A673 (cell line): Measurements from ENCODE around the gene ZNF219.

Experiments used
- EZH2 ChIP-seq: fragments of 200-600 bp; sonication (generic); IDR thresholded peaks from 2 replicates; pipeline ENCODE4 v1.6.1; 2017; ENCODE audit warnings: borderline replicate concordance, low read depth, mild to moderate bottlenecking, mixed read lengths, antibody characterized with exemption, low read length; ENCODE audit not compliant: poor library complexity, severe bottlenecking
- TF ChIP-seq, protein P1 (sequence below): fragments of 300-800, 200-600 bp; sonication (generic); conservative IDR thresholded peaks from 2 replicates; pipeline ENCODE4 v1.5.1; 2017; ENCODE audit warnings: low read depth, mild to moderate bottlenecking, antibody characterized with exemption, low read length, moderate library complexity, mixed read lengths

DNA sequence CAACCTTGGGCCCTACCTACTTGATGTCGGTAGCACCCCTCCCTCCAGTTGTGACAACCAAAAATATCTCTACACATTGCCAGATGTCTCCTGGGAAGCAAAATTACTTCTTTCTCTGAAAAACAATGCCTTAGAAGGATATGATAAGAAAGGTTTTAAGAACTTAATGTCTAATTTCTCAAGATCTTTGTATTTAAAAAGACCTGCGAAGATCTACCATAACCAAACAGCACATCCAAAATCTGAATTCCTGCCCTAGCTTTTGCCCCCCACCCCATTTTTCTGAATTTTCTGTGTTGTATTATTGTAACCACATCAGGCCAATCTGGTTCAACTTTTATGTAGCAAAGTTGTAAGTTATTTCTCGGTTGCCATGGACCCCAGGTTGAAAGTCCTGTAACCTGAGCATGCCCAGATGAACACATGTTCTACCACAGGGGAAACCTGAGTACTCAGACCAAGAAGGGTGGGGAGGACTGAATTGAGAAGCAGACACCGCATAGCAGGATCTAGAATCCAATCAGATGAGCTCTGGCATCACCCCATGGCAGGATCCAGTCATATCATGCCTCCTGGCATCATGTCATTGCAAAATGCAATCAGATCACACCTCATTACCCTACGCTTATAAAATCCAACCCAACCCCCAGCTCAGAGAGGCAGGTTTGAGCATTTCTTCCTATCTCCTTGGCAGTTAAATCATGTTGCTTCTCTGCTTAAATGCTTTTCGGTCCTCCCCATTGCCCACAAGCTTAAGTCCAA is 11.1 kb upstream of the ZNF219 start:
- TF ChIP-seq, protein P1, sequence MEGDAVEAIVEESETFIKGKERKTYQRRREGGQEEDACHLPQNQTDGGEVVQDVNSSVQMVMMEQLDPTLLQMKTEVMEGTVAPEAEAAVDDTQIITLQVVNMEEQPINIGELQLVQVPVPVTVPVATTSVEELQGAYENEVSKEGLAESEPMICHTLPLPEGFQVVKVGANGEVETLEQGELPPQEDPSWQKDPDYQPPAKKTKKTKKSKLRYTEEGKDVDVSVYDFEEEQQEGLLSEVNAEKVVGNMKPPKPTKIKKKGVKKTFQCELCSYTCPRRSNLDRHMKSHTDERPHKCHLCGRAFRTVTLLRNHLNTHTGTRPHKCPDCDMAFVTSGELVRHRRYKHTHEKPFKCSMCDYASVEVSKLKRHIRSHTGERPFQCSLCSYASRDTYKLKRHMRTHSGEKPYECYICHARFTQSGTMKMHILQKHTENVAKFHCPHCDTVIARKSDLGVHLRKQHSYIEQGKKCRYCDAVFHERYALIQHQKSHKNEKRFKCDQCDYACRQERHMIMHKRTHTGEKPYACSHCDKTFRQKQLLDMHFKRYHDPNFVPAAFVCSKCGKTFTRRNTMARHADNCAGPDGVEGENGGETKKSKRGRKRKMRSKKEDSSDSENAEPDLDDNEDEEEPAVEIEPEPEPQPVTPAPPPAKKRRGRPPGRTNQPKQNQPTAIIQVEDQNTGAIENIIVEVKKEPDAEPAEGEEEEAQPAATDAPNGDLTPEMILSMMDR: no peak
- TF ChIP-seq EZH2: no peak
